PC-9 (cell line): ENCODE results near the gene HS3ST3B1. TPM values are rescaled to one million over a fixed set of nuclear protein-coding genes. Genes with fewer than 3 reads are reported as not detected.

ENCODE experiments used
- BruUV-seq: library from RNA; stranded (reverse); fragments of 400-500 nt; replicated peaks from 2 replicates; lab custom pipeline; 2021; lab: Mats Ljungman, UMichigan
- CTCF ChIA-PET: fragments of 300-600 bp; sonication (Branson Sonifier 250); formaldehyde crosslinking; loops from one replicate; lab custom pipeline; 2022; ENCODE audit warnings: antibody characterized with exemption; lab: Charles Lee
- POLR2A ChIA-PET: fragments of 300-600 bp; sonication (Branson Sonifier 250); formaldehyde crosslinking; loops from one replicate; lab custom pipeline; 2022; ENCODE audit warnings: antibody characterized with exemption; ENCODE audit not compliant: unreplicated experiment; lab: Charles Lee
- DNase-seq, 2 experiments: peaks; one replicate each; pipeline versions ENCODE4 v3.0.0 to v3.0.0-alpha.2; 2015 to 2022; ENCODE audit warnings: mixed read lengths in 1 of 2
- H2AFZ ChIP-seq: fragments of 200-600 bp; sonication (generic); 2 replicates; pipeline ENCODE4 v1.8.1; 2017; ENCODE audit warnings: antibody characterized with exemption
- H3F3A ChIP-seq: fragments of 200-600 bp; sonication (generic); 2 replicates; pipeline ENCODE4 v1.8.1; 2017; ENCODE audit warnings: antibody characterized with exemption, mild to moderate bottlenecking, low read depth; ENCODE audit not compliant: insufficient read depth
- H3K27ac ChIP-seq: fragments of 200-600 bp; sonication (generic); 2 replicates; pipeline ENCODE4 v1.6.1; 2016; ENCODE audit warnings: mixed run types
- H3K27me3 ChIP-seq: fragments of 200-600 bp; sonication (generic); 2 replicates; pipeline ENCODE4 v1.6.1; 2016; ENCODE audit warnings: low read depth, mixed run types; ENCODE audit not compliant: insufficient read depth
- H3K36me3 ChIP-seq: fragments of 200-600 bp; sonication (generic); 2 replicates; pipeline ENCODE4 v1.6.1; 2016; ENCODE audit warnings: low read depth, mixed run types
- H3K4me1 ChIP-seq: fragments of 200-600 bp; sonication (generic); replicated peaks from 2 replicates; pipeline ENCODE4 v1.6.1; 2016; ENCODE audit warnings: mixed run types; ENCODE audit not compliant: insufficient read depth
- H3K4me2 ChIP-seq: fragments of 200-600 bp; sonication (generic); 2 replicates; pipeline ENCODE4 v1.6.1; 2017; ENCODE audit warnings: mixed run types
- H3K4me3 ChIP-seq: fragments of 200-600 bp; sonication (generic); 2 replicates; pipeline ENCODE4 v1.6.1; 2016; ENCODE audit warnings: mixed run types
- H3K79me2 ChIP-seq: fragments of 200-600 bp; sonication (generic); 2 replicates; pipeline ENCODE4 v1.6.1; 2017; ENCODE audit warnings: low read depth, mixed run types
- H3K9me2 ChIP-seq: fragments of 200-600 bp; sonication (generic); 2 replicates; pipeline ENCODE4 v1.8.1; 2017; ENCODE audit warnings: mild to moderate bottlenecking; ENCODE audit not compliant: insufficient read depth
- H3K9me3 ChIP-seq: fragments of 200-600 bp; sonication (generic); 2 replicates; pipeline ENCODE4 v1.8.1; 2016; ENCODE audit warnings: low read depth; ENCODE audit not compliant: insufficient read depth
- H4K20me1 ChIP-seq: fragments of 200-600 bp; sonication (generic); 2 replicates; pipeline ENCODE4 v1.8.1; 2017; ENCODE audit not compliant: insufficient read depth
- EZH2 ChIP-seq: fragments of 200-600 bp; sonication (generic); IDR thresholded peaks from 2 replicates; pipeline ENCODE4 v1.8.0; 2017; ENCODE audit warnings: antibody characterized with exemption, low read depth
- intact Hi-C: fragments of 100-400 bp; cut with micrococcal nuclease; formaldehyde crosslinking; loops from one replicate; pipeline ENCODE4 v1.10.0; 2022; ENCODE audit not compliant: unreplicated experiment
- total RNA-seq: library from RNA; stranded (reverse); gene quantifications from 2 replicates; pipeline ENCODE4 v1.2.3, GENCODE V29; 2021
- TF ChIP-seq, protein P1 (sequence below): fragments of 200-600 bp; sonication (generic); conservative IDR thresholded peaks from 2 replicates; pipeline ENCODE4 v1.6.1; 2017; ENCODE audit warnings: mixed run types, antibody characterized with exemption, mild to moderate bottlenecking, moderate library complexity

Gene HS3ST3B1
- total RNA-seq, 1 experiment from 2014 or later = not detected

DNA sequence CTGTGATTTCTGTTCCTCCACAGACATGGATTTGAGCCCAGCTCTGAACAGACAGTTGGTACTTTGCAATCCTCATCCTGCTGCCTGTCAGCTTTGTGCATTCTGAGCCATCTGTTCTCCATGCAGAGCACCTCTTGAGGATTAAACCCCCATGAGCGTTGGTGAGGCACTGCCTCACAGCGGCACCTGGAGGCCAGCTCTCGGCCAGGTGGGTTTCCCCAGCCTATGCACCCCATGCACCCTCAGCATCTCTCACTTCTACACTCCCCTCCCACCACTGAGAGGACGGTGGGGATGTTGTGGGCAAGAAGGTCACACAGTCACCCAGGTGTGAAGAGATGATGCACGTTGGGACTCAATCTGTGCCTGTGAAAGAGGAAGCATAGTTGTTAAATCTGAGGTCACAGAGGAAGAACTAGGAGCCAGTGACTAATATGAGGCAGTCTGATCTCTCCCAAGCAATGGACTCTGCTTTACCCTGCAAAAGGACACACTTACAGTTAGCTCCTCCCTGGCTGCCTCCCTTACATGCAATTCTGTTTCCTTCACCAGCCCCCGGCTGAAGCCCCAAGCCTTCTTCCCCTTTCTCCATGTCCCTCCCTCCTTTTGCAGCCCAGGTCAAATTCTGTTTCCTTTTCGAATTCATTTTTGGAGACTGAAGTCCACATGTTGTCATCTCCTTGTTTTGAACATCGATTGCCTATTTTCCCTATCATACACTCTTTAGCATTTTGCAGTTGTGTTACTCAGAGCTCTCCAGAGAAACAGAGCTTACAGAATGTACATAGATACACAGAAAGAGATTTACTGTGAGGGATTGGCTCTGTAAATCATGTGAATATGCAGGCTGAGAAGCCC lies 58.5 kb downstream of the HS3ST3B1 start:
- no peaks in the 10 kb centered on the region for H3K36me3 ChIP-seq
- ChIA-PET POLR2A (no interaction called here), CTCF (no interaction called here)
- H3K4me3 ChIP-seq = no peak overlapping the region
- no peaks in the 10 kb centered on the region for H3K79me2 ChIP-seq
- no peaks in the 10 kb centered on the region for H3K27me3 ChIP-seq
- no peak for DNase-seq
- H3K4me2 ChIP-seq = no peak overlapping the region
- TF ChIP-seq EZH2 = no peak
- TF ChIP-seq, protein P1, sequence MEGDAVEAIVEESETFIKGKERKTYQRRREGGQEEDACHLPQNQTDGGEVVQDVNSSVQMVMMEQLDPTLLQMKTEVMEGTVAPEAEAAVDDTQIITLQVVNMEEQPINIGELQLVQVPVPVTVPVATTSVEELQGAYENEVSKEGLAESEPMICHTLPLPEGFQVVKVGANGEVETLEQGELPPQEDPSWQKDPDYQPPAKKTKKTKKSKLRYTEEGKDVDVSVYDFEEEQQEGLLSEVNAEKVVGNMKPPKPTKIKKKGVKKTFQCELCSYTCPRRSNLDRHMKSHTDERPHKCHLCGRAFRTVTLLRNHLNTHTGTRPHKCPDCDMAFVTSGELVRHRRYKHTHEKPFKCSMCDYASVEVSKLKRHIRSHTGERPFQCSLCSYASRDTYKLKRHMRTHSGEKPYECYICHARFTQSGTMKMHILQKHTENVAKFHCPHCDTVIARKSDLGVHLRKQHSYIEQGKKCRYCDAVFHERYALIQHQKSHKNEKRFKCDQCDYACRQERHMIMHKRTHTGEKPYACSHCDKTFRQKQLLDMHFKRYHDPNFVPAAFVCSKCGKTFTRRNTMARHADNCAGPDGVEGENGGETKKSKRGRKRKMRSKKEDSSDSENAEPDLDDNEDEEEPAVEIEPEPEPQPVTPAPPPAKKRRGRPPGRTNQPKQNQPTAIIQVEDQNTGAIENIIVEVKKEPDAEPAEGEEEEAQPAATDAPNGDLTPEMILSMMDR = no peak
- H3K9me3 ChIP-seq = no peaks in the 10 kb centered on the region
- intact Hi-C loops = no loop called here
- H2AFZ ChIP-seq = no peak overlapping the region
- no peaks in the 10 kb centered on the region for H3K9me2 ChIP-seq
- H3K27ac ChIP-seq = no peak overlapping the region
- no peaks in the 10 kb centered on the region for H3F3A ChIP-seq
- H3K4me1 ChIP-seq = no peaks in the 10 kb centered on the region
- H4K20me1 ChIP-seq = no peaks in the 10 kb centered on the region
- no TSS peak for BruUV-seq

DNA sequence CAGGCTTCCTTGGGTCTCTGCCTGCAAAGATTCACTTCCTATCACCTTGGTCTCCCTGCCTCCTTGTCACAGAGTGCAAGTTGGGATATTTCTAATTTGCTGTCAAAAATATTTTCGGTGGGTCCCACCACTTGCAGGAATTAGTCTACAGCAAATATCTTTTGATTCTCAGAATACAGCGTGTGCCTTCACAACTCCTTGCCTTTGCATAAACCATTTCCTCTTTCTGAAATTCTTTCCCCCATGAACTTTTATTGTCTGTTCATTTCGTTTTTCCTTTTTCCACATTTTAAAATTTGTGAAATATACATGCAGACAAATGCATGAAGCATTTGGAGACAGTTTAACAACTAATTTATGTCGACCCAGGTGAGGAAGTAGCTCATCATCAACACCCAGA lies 60.0 kb downstream of the HS3ST3B1 start:
- no peaks in the 10 kb centered on the region for H3K9me3 ChIP-seq
- H3K4me2 ChIP-seq = no peak overlapping the region
- ChIA-PET CTCF (no interaction called here), POLR2A (no interaction called here)
- no peak for DNase-seq
- no peaks in the 10 kb centered on the region for H4K20me1 ChIP-seq
- no peaks in the 10 kb centered on the region for H3K79me2 ChIP-seq
- H2AFZ ChIP-seq = no peak overlapping the region
- H3K27ac ChIP-seq = no peak overlapping the region
- H3K4me3 ChIP-seq = no peak overlapping the region
- H3K9me2 ChIP-seq = no peaks in the 10 kb centered on the region
- H3K4me1 ChIP-seq = no peaks in the 10 kb centered on the region
- H3K27me3 ChIP-seq = no peaks in the 10 kb centered on the region
- no peaks in the 10 kb centered on the region for H3K36me3 ChIP-seq
- BruUV-seq = no TSS peak
- TF ChIP-seq EZH2 = no peak
- TF ChIP-seq, protein P1 = no peak
- H3F3A ChIP-seq = no peaks in the 10 kb centered on the region
- intact Hi-C loops = no loop called here

DNA sequence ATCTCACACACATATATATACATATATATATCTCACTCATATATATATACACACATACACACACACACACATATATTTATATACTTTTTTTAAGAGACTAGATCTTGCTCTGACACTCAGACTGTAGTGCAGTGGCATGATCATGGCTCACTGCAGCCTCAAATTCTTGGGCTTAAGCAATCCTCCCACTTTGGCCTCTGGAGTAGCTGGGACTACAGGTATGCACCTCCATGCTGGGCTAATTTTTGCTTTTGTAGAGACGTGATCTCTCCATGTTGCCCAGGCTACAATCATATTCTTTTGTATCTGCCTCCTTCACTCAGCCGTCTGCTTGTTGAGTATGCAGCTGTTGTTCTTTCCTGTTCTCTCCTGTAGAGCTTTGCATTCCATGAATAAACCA lies 60.6 kb downstream of the HS3ST3B1 start:
- no TSS peak for BruUV-seq
- intact Hi-C loops = no loop called here
- CTCF ChIA-PET = no interaction called here
- H3K9me2 ChIP-seq = no peaks in the 10 kb centered on the region
- H4K20me1 ChIP-seq = no peaks in the 10 kb centered on the region
- H2AFZ ChIP-seq = no peak overlapping the region
- no peaks in the 10 kb centered on the region for H3K9me3 ChIP-seq
- no peaks in the 10 kb centered on the region for H3K4me1 ChIP-seq
- no peaks in the 10 kb centered on the region for H3F3A ChIP-seq
- POLR2A ChIA-PET = no interaction called here
- no peaks in the 10 kb centered on the region for H3K79me2 ChIP-seq
- H3K27ac ChIP-seq = no peak overlapping the region
- no peaks in the 10 kb centered on the region for H3K36me3 ChIP-seq
- DNase-seq = no peak
- no peak for TF ChIP-seq EZH2
- TF ChIP-seq, protein P1 = no peak
- no peak overlapping the region for H3K4me3 ChIP-seq
- no peak overlapping the region for H3K4me2 ChIP-seq
- no peaks in the 10 kb centered on the region for H3K27me3 ChIP-seq
